GM19193 (cell line): Measurements from ENCODE around the gene HOXB8.

Experiments
- POLR2A ChIP-seq: IDR thresholded peaks from 4 replicates; pipeline ENCODE4 v1.6.1; 2011; ENCODE audit not compliant: insufficient read depth, insufficient read length; ENCODE audit errors: extremely low read depth

Gene HOXB8

GRCh38 chr17:48600244-48601098, 14.6 kb downstream of the HOXB8 start:
- TF ChIP-seq POLR2A: no peak

GRCh38 chr17:48599354-48599753, 15.7 kb downstream of the HOXB8 start:
- no peak for TF ChIP-seq POLR2A

DNA sequence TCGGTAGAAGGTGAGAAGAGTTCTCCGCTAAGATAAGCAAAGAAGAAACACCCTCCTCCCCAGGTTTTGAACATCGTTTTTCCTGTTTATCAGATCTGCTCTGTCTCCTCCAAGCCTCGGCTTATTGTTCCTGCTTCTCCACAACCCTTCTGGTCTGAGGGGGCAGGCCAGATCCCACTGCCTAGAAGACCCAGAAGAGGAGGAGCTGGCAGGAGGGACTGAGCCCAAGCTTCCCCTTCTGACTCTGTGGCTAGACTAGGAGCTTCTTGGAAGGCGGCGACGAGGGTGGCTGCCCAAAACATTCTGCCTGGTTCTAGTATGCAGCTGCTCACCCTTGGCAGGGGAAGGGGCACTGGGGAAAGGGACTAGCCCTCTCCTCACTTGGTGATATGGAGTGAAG, 16.4 kb downstream of the HOXB8 start:
- TF ChIP-seq POLR2A: no peak

- no peak for TF ChIP-seq POLR2A
Observed at GRCh38 chr17:48597778-48598631, 17.1 kb downstream of the HOXB8 start.

DNA sequence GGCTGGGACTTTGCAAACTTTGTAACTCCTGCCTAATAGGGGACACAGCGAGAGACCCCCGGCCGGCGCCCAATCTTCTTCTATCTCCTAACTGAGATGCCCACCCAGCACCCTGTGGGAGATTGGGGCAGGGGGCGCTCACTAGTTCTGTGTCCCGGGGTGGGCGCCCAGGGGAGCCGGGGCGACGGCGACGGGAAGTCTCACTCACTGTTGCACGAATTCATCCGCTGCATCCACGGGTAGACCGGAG, 17.6 kb downstream of the HOXB8 start:
- no peak for TF ChIP-seq POLR2A

GRCh38 chr17:48596735-48597527, 18.2 kb downstream of the HOXB8 start:
- no peak for TF ChIP-seq POLR2A

GRCh38 chr17:48596000-48596734, 18.9 kb downstream of the HOXB8 start:
- TF ChIP-seq POLR2A: no peak

GRCh38 chr17:48595278-48595999, 19.7 kb downstream of the HOXB8 start:
- no peak for TF ChIP-seq POLR2A

DNA sequence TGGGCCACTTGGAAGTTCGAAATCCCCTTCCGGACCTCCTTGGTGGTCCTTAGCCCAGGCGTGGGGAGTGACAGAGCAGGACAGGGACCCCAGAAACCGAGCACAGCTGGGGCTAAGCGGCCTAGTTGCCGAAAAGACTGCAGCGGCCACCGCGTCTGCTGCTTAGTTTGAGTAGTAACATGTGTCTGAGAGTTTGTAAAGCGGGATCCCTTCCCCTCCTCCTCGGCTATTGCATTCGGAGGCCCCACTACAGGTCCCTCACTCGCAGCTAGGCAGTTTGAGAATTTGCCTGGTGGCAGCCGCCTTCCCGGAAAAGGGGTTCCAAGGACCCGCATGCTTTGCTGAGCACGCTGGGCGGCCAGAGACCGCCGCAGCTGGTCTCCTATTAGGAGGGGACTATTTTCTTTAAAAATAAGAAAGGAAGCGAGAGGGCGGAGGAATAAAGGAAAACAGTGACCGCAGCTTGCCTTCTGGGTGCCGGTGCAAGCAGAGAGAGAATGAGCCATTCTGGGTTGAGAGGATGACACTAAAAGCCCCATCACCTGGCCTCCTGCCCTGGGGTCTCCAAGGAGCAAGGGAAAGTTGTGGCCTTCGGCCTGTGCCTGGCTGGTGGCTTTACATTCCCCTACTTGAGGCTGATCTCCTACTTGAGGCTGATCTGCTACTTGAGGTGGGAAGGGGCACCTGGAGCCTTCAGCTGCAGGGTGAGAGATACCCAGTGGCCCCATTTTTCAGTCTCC, 20.4 kb downstream of the HOXB8 start:
- no peak for TF ChIP-seq POLR2A

DNA sequence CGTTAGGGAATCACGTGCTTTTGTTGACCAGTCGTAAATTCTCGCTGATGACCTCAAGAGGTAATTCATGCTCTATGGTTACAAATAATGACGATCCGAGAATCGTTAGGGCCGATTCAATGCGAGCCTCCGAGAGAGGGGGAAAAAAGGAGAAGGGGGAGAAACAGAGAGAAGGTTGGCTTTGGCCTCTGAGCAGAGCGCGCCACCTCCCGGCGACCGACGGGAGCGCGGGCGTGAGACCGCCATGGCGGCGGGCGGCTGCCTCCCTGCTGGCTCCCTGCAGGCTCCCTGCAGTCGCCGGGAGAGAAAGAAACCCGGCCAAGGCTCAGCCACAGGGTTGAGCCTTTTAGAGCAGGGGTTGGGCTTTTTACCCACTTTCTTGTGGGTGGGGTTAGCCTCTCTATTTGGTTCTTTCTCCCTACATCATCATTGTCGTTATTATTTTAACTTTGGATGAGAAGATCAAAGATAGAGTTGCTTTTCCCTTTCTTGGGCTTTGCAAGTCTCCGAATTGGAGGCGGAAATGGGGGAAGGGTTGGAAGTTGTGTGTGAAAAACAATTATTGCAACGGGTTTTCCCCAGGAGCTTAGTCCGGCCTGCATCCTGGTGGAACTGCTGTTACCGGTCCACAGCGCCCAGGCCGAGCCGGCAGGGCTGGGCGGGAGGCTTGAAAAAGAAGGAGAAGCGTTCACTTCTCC, 21.1 kb downstream of the HOXB8 start:
- no peak for TF ChIP-seq POLR2A

- no peak for TF ChIP-seq POLR2A
Observed at GRCh38 chr17:48593126-48593829, 21.8 kb downstream of the HOXB8 start, which contains the start of gene HOXB5. HOXB5 (minus strand) TSS chr17:48593779; CDS start chr17:48593682, 97 bp downstream.

GRCh38 chr17:48592577-48592976, 22.5 kb downstream of the HOXB8 start:
- TF ChIP-seq POLR2A: no peak
